ENCODE measurements around the gene CYP8B1.

- TF ChIP-seq CTCF (IDR thresholded peaks at IDR 0.05): no peak
- TF ChIP-seq EP300 (IDR thresholded peaks at IDR 0.05): no peak
- TF ChIP-seq POLR2A (IDR thresholded peaks at IDR 0.05): no peak
These were observed 24.3 kb downstream of the CYP8B1 start for GRCh38 chr3:42851228-42851834.

Data from tibial nerve (tissue), 4 donors.